HUES64 (cell line): Measurements from ENCODE around the gene ITGBL1.

Experiments used
- H3K27ac ChIP-seq: 2 replicates; pipeline ENCODE4 v1.7.0; 2013; ENCODE audit warnings: low read depth, low read length, inconsistent platforms
- H3K27me3 ChIP-seq: 2 replicates; pipeline ENCODE4 v1.6.1; 2013; ENCODE audit warnings: mild to moderate bottlenecking, low read length; ENCODE audit not compliant: insufficient read depth
- H3K36me3 ChIP-seq: 2 replicates; pipeline ENCODE4 v1.6.1; 2013; ENCODE audit warnings: mild to moderate bottlenecking, low read length; ENCODE audit not compliant: insufficient read depth
- H3K4me1 ChIP-seq: 2 replicates; pipeline ENCODE4 v1.6.1; 2013; ENCODE audit warnings: mild to moderate bottlenecking, low read length, moderate library complexity; ENCODE audit not compliant: insufficient read depth
- H3K4me3 ChIP-seq: 2 replicates; pipeline ENCODE4 v1.5.1; 2013; ENCODE audit warnings: mild to moderate bottlenecking, low read length, moderate library complexity
- H3K9ac ChIP-seq: 2 replicates; pipeline ENCODE4 v1.6.1; 2013; ENCODE audit warnings: mild to moderate bottlenecking, low read depth, low read length
- H3K9me3 ChIP-seq: 2 replicates; pipeline ENCODE4 v1.6.1; 2013; ENCODE audit warnings: low read depth, low read length; ENCODE audit not compliant: insufficient read depth
- WGBS: fragments of 150-250, 120-280 bp; methylation state at CpG from one replicate; pipeline ENCODE4 v1.1.7; 2013; ENCODE audit warnings: missing lambda C conversion rate; 5-methylcytosine and 5-hydroxymethylcytosine counted together

The ITGBL1 gene

DNA sequence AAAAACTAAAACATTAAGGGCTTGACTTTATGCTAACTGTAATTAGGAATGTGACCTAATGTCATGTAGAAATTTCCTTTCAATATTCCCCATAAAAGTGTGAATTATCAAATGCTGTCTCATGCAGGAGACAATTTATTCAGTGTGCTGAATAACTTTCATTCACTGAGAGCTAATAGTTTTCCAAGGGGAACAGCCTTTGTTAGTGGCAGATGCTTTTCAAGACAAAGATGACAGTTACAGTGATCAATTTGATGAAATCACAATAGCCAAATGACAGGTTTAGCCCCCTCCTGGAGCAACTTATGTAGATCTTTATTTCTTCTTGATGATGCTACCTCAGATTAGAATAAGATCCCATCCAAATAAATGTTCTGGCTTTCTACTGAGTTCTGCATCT lies 275.5 kb downstream of the ITGBL1 start:
- H3K27me3 ChIP-seq, result no peaks in the 10 kb centered on the region
- no peaks in the 10 kb centered on the region for H3K4me1 ChIP-seq
- H3K27ac ChIP-seq, result no peak overlapping the region
- H3K36me3 ChIP-seq, result no peaks in the 10 kb centered on the region
- no peak overlapping the region for H3K4me3 ChIP-seq
- no peaks in the 10 kb centered on the region for H3K9me3 ChIP-seq
- H3K9ac ChIP-seq, result no peak overlapping the region

GRCh38 chr13:101728615-101729014 lies 276.1 kb downstream of the ITGBL1 start:
- WGBS, result 95% methylated on average over 3 of the region's 3 CpGs
- Histone ChIP-seq H3K4me1 (no peaks in the 10 kb centered on the region), H3K27me3 (no peaks in the 10 kb centered on the region), H3K4me3 (no peak overlapping the region), H3K9ac (no peak overlapping the region), H3K9me3 (no peaks in the 10 kb centered on the region), H3K27ac (no peak overlapping the region), H3K36me3 (no peaks in the 10 kb centered on the region)

GRCh38 chr13:101730420-101731000 lies 278.0 kb downstream of the ITGBL1 start:
- no peaks in the 10 kb centered on the region for H3K36me3 ChIP-seq
- H3K27me3 ChIP-seq, result no peaks in the 10 kb centered on the region
- WGBS, result 95% methylated on average over 3 of the region's 3 CpGs
- no peak overlapping the region for H3K27ac ChIP-seq
- H3K4me3 ChIP-seq, result no peak overlapping the region
- no peak overlapping the region for H3K9ac ChIP-seq
- no peaks in the 10 kb centered on the region for H3K9me3 ChIP-seq
- no peaks in the 10 kb centered on the region for H3K4me1 ChIP-seq

GRCh38 chr13:101736566-101736965 lies 284.1 kb downstream of the ITGBL1 start:
- H3K36me3 ChIP-seq, result no peaks in the 10 kb centered on the region
- H3K4me3 ChIP-seq, result no peak overlapping the region
- no peaks in the 10 kb centered on the region for H3K9me3 ChIP-seq
- H3K9ac ChIP-seq, result no peak overlapping the region
- H3K4me1 ChIP-seq, result no peaks in the 10 kb centered on the region
- H3K27ac ChIP-seq, result no peak overlapping the region
- H3K27me3 ChIP-seq, result no peaks in the 10 kb centered on the region
- no CpG with 5 or more reads among the region's 3 CpGs for WGBS

- no peaks in the 10 kb centered on the region for H3K27me3 ChIP-seq
- no peaks in the 10 kb centered on the region for H3K36me3 ChIP-seq
- no peak overlapping the region for H3K27ac ChIP-seq
- 92% methylated on average over 2 of the region's 2 CpGs for WGBS
- H3K4me1 ChIP-seq, result no peaks in the 10 kb centered on the region
- H3K4me3 ChIP-seq, result no peak overlapping the region
- H3K9me3 ChIP-seq, result no peaks in the 10 kb centered on the region
- H3K9ac ChIP-seq, result no peak overlapping the region
Observed at GRCh38 chr13:101738336-101738735, 285.9 kb downstream of the ITGBL1 start.

DNA sequence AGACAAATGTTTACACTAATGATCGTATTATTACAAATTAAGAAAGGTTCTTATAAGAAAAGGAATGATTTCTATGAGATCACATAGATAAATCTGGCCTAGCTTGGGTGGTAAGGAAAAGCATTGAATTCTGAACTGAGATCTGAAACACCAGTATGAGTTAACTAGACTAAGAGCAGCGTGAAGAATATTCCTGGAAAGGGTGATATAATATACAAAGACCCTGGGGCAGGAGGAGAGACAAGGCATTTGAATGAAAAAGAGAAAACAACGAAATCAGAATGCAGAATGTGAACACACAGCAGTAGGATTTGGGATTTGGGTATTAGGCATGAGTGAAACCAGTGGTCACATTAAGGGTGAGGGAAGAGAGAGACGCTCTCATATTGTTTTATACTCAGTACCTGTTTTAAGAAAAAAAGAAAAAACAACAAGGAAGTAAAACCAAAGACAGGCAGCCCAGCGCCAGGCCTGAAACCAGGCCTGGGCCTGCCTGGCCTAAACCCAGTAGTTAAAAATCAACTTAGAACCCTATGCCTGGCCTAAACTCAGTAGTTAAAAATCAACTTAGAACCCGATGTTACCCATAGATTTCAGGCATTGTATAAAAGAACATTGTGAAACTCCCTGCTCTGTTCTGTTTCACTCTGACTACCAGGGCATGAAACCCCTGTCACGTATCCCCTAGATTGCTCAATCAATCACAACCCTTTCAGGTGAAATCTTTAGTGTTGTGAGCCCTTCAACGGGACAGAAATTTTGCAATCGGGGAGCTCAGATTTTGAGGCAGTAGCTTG lies 287.1 kb downstream of the ITGBL1 start:
- Histone ChIP-seq H3K4me3 (no peak overlapping the region), H3K9ac (no peak overlapping the region), H3K4me1 (no peaks in the 10 kb centered on the region), H3K9me3 (no peaks in the 10 kb centered on the region), H3K36me3 (no peaks in the 10 kb centered on the region), H3K27ac (no peak overlapping the region), H3K27me3 (no peaks in the 10 kb centered on the region)
- 95% methylated on average over 8 of the region's 9 CpGs for WGBS

- Histone ChIP-seq H3K36me3 (no peaks in the 10 kb centered on the region), H3K9me3 (no peaks in the 10 kb centered on the region), H3K4me3 (no peak overlapping the region), H3K4me1 (no peaks in the 10 kb centered on the region; the same call in 1 of the 2 replicates), H3K9ac (no peak overlapping the region), H3K27ac (no peak overlapping the region), H3K27me3 (no peaks in the 10 kb centered on the region)
- 98% methylated on average over 2 of the region's 2 CpGs for WGBS
Observed at GRCh38 chr13:101746513-101746912, 294.0 kb downstream of the ITGBL1 start.

GRCh38 chr13:101747039-101747438 lies 294.6 kb downstream of the ITGBL1 start:
- H3K4me1 ChIP-seq, result no peaks in the 10 kb centered on the region; the same call in 1 of the 2 replicates
- WGBS, result 96% methylated on average over 1 of the region's 1 CpG
- H3K9me3 ChIP-seq, result no peaks in the 10 kb centered on the region
- H3K27ac ChIP-seq, result no peak overlapping the region
- no peaks in the 10 kb centered on the region for H3K36me3 ChIP-seq
- no peak overlapping the region for H3K9ac ChIP-seq
- no peaks in the 10 kb centered on the region for H3K27me3 ChIP-seq
- H3K4me3 ChIP-seq, result no peak overlapping the region

DNA sequence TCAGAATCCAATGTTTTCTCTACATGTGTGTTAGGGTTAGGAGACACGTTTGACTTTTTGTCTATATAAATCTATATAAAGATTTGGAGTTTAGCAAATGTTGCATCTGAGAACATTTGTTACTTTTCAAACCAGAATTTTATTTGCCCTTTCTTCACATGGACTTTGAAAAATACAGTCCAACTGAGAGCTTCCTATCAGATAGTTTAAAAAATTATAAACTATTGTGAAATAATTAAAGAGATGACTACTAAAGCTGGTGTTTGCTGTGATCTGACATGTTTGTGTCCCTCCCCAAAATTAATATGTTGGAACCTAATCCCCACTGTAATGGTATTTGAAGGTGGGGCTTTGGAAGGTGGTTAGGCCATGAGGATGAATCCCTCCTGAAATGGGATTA lies 297.1 kb downstream of the ITGBL1 start:
- Histone ChIP-seq H3K9ac (no peak overlapping the region), H3K36me3 (no peaks in the 10 kb centered on the region)
- no CpG with 5 or more reads among the region's 1 CpG for WGBS

GRCh38 chr13:101751488-101751887 lies 299.0 kb downstream of the ITGBL1 start:
- no peaks in the 10 kb centered on the region for H3K9me3 ChIP-seq
- no peak overlapping the region for H3K4me3 ChIP-seq
- H3K27me3 ChIP-seq, result no peaks in the 10 kb centered on the region
- H3K27ac ChIP-seq, result no peak overlapping the region
- H3K9ac ChIP-seq, result no peak overlapping the region
- WGBS, result 30% methylated on average over 3 of the region's 3 CpGs
- no peaks in the 10 kb centered on the region; the same call in 1 of the 2 replicates for H3K4me1 ChIP-seq
- no peaks in the 10 kb centered on the region for H3K36me3 ChIP-seq

More for the DNA sequence above, 297.1 kb downstream of the ITGBL1 start:
- Histone ChIP-seq H3K27me3 (no peaks in the 10 kb centered on the region), H3K4me1 (no peaks in the 10 kb centered on the region; the same call in 1 of the 2 replicates), H3K27ac (no peak overlapping the region), H3K9me3 (no peaks in the 10 kb centered on the region), H3K4me3 (no peak overlapping the region)

DNA sequence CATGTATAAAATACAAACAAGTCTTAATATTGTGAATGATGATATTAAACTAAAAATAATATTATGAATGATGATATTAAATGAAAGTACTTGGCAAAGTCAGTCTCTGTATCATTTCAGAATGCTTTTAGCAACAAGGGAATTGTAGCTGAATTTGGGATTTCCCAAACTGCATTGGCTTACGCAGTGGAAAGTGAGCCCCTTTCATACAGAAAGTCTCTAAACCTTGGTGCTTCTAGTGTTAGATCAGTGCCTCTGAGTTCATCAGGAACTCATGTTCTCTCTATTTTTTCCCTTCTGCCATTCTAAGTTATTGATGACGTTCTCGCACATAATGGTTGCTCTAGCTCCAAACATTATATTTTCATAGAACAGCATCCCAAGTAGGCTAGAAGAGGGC lies 300.0 kb downstream of the ITGBL1 start:
- H3K4me3 ChIP-seq, result no peak overlapping the region
- no peaks in the 10 kb centered on the region for H3K36me3 ChIP-seq
- no peak overlapping the region for H3K9ac ChIP-seq
- H3K9me3 ChIP-seq, result no peaks in the 10 kb centered on the region
- H3K4me1 ChIP-seq, result no peaks in the 10 kb centered on the region; the same call in 1 of the 2 replicates
- no peak overlapping the region for H3K27ac ChIP-seq
- H3K27me3 ChIP-seq, result no peaks in the 10 kb centered on the region
- over 99% methylated on average over 3 of the region's 3 CpGs for WGBS
